ENCODE data around the gene RAB6B.
A peak's percentile ranks its signal among the peaks of the same experiment; 100 is the strongest.

The RAB6B gene

GRCh38 chr3:133933097-133934024, 37.7 kb upstream of the RAB6B start:
- TF ChIP-seq, protein P1, sequence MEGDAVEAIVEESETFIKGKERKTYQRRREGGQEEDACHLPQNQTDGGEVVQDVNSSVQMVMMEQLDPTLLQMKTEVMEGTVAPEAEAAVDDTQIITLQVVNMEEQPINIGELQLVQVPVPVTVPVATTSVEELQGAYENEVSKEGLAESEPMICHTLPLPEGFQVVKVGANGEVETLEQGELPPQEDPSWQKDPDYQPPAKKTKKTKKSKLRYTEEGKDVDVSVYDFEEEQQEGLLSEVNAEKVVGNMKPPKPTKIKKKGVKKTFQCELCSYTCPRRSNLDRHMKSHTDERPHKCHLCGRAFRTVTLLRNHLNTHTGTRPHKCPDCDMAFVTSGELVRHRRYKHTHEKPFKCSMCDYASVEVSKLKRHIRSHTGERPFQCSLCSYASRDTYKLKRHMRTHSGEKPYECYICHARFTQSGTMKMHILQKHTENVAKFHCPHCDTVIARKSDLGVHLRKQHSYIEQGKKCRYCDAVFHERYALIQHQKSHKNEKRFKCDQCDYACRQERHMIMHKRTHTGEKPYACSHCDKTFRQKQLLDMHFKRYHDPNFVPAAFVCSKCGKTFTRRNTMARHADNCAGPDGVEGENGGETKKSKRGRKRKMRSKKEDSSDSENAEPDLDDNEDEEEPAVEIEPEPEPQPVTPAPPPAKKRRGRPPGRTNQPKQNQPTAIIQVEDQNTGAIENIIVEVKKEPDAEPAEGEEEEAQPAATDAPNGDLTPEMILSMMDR (IDR thresholded peaks at IDR 0.05), result no peak
- no peak for DNase-seq
- Mint-ChIP-seq H3K4me3 (no peak overlapping the region), H3K4me1 (peaks cover 25% of the 10 kb centered on the region), H3K36me3 (ENCODE audit: low read depth) (peaks cover 5% of the 10 kb centered on the region), H3K9me3 (no peaks in the 10 kb centered on the region), H3K27ac (no peak overlapping the region), H3K27me3 (ENCODE audit: low read depth, poor library complexity) (peaks cover 14% of the 10 kb centered on the region)

DNA sequence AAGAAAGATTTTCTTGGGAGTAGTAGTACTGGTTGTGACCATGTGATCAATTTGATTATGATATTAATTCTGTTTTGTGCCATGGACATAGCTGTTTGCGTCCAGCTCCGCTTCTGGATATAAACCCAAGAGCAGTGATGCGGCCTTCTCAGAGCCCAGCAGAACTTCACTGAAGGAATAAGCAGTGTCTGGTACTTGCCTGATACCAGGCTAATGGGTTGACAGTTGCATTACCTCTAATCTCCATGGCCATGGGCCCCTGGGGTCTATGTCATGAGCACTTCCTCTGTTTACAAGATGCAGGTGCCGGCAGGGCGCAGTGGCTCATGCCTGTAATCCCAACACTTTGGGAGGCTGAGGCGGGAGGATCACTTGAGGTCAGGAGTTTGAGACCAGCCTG, 36.3 kb upstream of the RAB6B start:
- no peaks in the 10 kb centered on the region for H3K9me3 Mint-ChIP-seq
- H3K36me3 Mint-ChIP-seq (ENCODE audit: low read depth), result peaks cover 5% of the 10 kb centered on the region
- TF ChIP-seq, protein P1 (IDR thresholded peaks at IDR 0.05), result no peak
- H3K4me1 Mint-ChIP-seq, result peaks cover 22% of the 10 kb centered on the region
- DNase-seq, result no peak
- H3K4me3 Mint-ChIP-seq, result no peak overlapping the region
- H3K27me3 Mint-ChIP-seq (ENCODE audit: low read depth, poor library complexity), result peaks cover 21% of the 10 kb centered on the region
- H3K27ac Mint-ChIP-seq, result no peak overlapping the region

GRCh38 chr3:133931084-133931483, 35.4 kb upstream of the RAB6B start:
- no peak for DNase-seq
- H3K9me3 Mint-ChIP-seq, result no peaks in the 10 kb centered on the region
- TF ChIP-seq, protein P1 (IDR thresholded peaks at IDR 0.05), result no peak
- peaks cover 17% of the 10 kb centered on the region for H3K4me1 Mint-ChIP-seq
- H3K27me3 Mint-ChIP-seq (ENCODE audit: low read depth, poor library complexity), result peaks cover 26% of the 10 kb centered on the region
- H3K27ac Mint-ChIP-seq, result no peak overlapping the region
- H3K36me3 Mint-ChIP-seq (ENCODE audit: low read depth), result peaks cover 5% of the 10 kb centered on the region
- H3K4me3 Mint-ChIP-seq, result no peak overlapping the region

DNA sequence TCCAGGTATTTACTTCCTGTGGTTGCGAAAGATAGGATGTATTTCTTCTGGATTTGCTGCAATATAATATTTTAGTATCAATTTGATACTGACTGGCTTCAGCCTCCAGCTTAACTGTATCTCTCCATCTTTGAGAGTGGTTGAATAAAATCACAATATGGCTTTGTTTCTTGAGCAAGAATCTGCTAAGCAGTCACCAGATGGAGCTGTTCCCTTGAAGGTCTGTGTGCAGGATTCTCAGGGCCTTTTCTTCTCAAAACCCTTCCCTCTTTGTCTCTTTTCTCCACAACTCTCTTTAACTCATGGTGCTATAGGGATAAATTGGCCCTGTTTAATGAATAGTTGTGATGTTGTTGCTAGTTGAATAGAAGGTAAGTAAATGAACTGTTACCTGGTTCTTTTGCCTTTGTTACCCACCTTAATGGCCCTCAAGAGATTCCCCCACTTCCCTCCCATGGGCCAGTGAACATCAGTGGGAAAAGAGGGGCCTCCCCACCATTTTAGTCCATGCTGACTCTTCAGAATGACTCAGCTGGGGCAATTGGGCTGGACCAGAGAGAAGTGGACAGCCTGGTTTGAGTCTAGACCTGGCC, 34.8 kb upstream of the RAB6B start:
- DNase-seq, result no peak
- Mint-ChIP-seq H3K36me3 (ENCODE audit: low read depth) (peaks cover 5% of the 10 kb centered on the region), H3K4me3 (no peak overlapping the region), H3K27ac (no peak overlapping the region), H3K4me1 (peaks cover 17% of the 10 kb centered on the region), H3K27me3 (ENCODE audit: low read depth, poor library complexity) (peaks cover 26% of the 10 kb centered on the region), H3K9me3 (no peaks in the 10 kb centered on the region)
- TF ChIP-seq, protein P1 (IDR thresholded peaks at IDR 0.05), result peak; percentile 68

DNA sequence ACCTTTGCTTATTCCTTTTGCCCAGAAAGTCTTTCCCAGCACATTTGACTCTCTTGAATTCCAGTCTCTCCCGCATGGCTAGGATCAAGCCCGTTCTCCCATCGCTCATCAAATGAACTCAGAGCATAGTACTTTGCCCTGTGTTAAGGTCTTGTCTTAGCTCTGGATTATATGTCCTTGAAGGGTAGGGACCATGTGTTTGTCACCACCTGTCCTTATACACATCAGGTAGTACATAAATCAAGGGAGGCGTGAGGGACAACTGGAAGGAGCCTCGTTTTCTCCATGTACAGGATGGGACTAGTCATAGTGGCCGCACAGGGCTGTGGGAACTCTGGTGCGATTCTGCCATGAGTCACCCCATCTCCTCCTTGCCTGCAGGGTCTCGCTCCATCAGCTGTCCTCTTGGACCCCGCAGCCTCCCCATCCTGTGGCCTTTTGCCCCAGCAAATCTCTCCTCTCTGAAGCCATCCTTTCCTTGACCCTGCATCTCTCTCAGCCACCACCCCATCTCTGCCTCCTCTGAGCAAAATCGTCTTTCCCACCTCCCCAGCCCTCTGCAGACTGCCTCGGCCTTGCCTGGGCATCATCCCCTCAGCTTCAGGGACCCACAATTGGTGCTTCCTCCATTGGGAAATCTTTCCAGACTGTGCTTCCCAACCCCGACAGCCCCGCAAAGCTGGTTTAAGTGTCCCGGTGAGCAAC, 33.4 kb upstream of the RAB6B start:
- H3K27ac Mint-ChIP-seq, result no peak overlapping the region
- H3K4me3 Mint-ChIP-seq, result peak overlapping the region; percentile 54

More for the DNA sequence above, 33.4 kb upstream of the RAB6B start:
- no peaks in the 10 kb centered on the region for H3K9me3 Mint-ChIP-seq
- DNase-seq, result no peak
- TF ChIP-seq, protein P1 (IDR thresholded peaks at IDR 0.05), result no peak
- H3K36me3 Mint-ChIP-seq (ENCODE audit: low read depth), result peaks cover 5% of the 10 kb centered on the region
- peaks cover 17% of the 10 kb centered on the region for H3K4me1 Mint-ChIP-seq
- H3K27me3 Mint-ChIP-seq (ENCODE audit: low read depth, poor library complexity), result peaks cover 26% of the 10 kb centered on the region

Measured in nephron progenitor cell (in vitro differentiated cells).